ENCODE results near the gene TRIM3. TPM values are rescaled to one million over a fixed set of nuclear protein-coding genes. Genes with fewer than 3 reads are reported as not detected.

Gene TRIM3
- total and polyA plus RNA-seq, 2 experiments from 2014 or later = 7.9 to 21.1 TPM

GRCh38 chr11:6497069-6497839 is 23.5 kb upstream of the TRIM3 start, which contains the start of gene DNHD1:
DNHD1 (plus strand) TSS chr11:6497280; CDS start chr11:6498216, 936 bp downstream.
- Mint-ChIP-seq H3K27me3 (ENCODE audit: insufficient read depth, low read depth, poor library complexity) (peaks cover 7% of the 10 kb centered on the region), H3K27ac (no peak within 1 kb of the TSS; the same call in 1 of the 2 replicates), H3K9me3 (no peaks in the 10 kb centered on the region; the same call in 2 of the 3 replicates), H3K36me3 (ENCODE audit: low read depth) (peaks cover 3% of the 10 kb centered on the region; the same call in 1 of the 3 replicates), H3K4me3 (peak within 1 kb of the TSS; percentile 67), H3K4me1 (peaks cover 8% of the 10 kb centered on the region)
- H2AFZ ChIP-seq = peak within 1 kb of the TSS; percentile 88
- no peaks in the 10 kb centered on the region for H3K27me3 ChIP-seq (ENCODE audit: insufficient read depth)
- H3K79me2 ChIP-seq (replicated peaks; ENCODE audit: insufficient read depth) = no peaks in the 10 kb centered on the region
- DNase-seq (ENCODE audit: low spot score) = peak; percentile 89
- peak; percentile 98 for ATAC-seq
- H3K4me3 ChIP-seq = peak within 1 kb of the TSS; percentile 50
- H4K20me1 ChIP-seq (replicated peaks; ENCODE audit: insufficient read depth) = peaks cover 5% of the 10 kb centered on the region; the same call in 1 of the 2 replicates
- no peaks in the 10 kb centered on the region for H3K36me3 ChIP-seq (ENCODE audit: insufficient read depth)
- H3K27ac ChIP-seq (ENCODE audit: low read depth) = no peak within 1 kb of the TSS
- no peaks in the 10 kb centered on the region for H3K9me2 ChIP-seq (ENCODE audit: insufficient read depth)
- H3K4me1 ChIP-seq (ENCODE audit: insufficient read depth) = peaks cover 4% of the 10 kb centered on the region; the same call in 1 of the 2 replicates
- TF ChIP-seq ZNF331 (CRISPR knock-in tag; IDR thresholded peaks at IDR 0.05; ENCODE audit: low read depth) = no peak
- TF ChIP-seq EZH2 (IDR thresholded peaks at IDR 0.05; ENCODE audit: low read depth, unreplicated experiment) = no peak
- TF ChIP-seq EZH2phosphoT487 (IDR thresholded peaks at IDR 0.05; ENCODE audit: unreplicated experiment) = no peak
- TF ChIP-seq ZNF462 (CRISPR knock-in tag; IDR thresholded peaks at IDR 0.05) = no peak
- TF ChIP-seq CREB1 (CRISPR knock-in tag; IDR thresholded peaks at IDR 0.05; ENCODE audit: low read depth) = no peak
- TF ChIP-seq ZNF114 (CRISPR knock-in tag; IDR thresholded peaks at IDR 0.05) = no peak
- no peak for TF ChIP-seq NANOG (IDR thresholded peaks at IDR 0.05; ENCODE audit: borderline replicate concordance)
- TF ChIP-seq CTCF (conservative IDR thresholded peaks at IDR 0.05; ENCODE audit: low read depth in 2 of 2) = no peak
- TF ChIP-seq STAT1 (IDR thresholded peaks at IDR 0.05; ENCODE audit: unreplicated experiment) = no peak
- TF ChIP-seq REST (IDR thresholded peaks at IDR 0.05; ENCODE audit: unreplicated experiment) = no peak
- TF ChIP-seq JUNB (IDR thresholded peaks at IDR 0.05; ENCODE audit: unreplicated experiment) = no peak
- no peak for TF ChIP-seq ETS1 (IDR thresholded peaks at IDR 0.05)
- TF ChIP-seq POLR2AphosphoS5 (IDR thresholded peaks at IDR 0.05; ENCODE audit: low read depth) = no peak; the same call in 1 of the 2 replicates
- H3F3A ChIP-seq (replicated peaks; ENCODE audit: low read depth) = no peaks in the 10 kb centered on the region
- peak within 1 kb of the TSS; percentile 78 for H3K4me2 ChIP-seq
